ENCODE measurements around the gene KRTAP10-10.
"Not testable (repeated sequence)": the region's sequence is repeated elsewhere in the genome, so short reads cannot be mapped to it uniquely, and the experiment has no call there.

KRTAP10-10 gene

GRCh38 chr21:44650973-44651675 is 14.0 kb downstream of the KRTAP10-10 start:
- no peak for DNase-seq (ENCODE audit: low spot score)

GRCh38 chr21:44653123-44653522 is 16.0 kb downstream of the KRTAP10-10 start:
- DNase-seq (ENCODE audit: low spot score), result no peak

DNA sequence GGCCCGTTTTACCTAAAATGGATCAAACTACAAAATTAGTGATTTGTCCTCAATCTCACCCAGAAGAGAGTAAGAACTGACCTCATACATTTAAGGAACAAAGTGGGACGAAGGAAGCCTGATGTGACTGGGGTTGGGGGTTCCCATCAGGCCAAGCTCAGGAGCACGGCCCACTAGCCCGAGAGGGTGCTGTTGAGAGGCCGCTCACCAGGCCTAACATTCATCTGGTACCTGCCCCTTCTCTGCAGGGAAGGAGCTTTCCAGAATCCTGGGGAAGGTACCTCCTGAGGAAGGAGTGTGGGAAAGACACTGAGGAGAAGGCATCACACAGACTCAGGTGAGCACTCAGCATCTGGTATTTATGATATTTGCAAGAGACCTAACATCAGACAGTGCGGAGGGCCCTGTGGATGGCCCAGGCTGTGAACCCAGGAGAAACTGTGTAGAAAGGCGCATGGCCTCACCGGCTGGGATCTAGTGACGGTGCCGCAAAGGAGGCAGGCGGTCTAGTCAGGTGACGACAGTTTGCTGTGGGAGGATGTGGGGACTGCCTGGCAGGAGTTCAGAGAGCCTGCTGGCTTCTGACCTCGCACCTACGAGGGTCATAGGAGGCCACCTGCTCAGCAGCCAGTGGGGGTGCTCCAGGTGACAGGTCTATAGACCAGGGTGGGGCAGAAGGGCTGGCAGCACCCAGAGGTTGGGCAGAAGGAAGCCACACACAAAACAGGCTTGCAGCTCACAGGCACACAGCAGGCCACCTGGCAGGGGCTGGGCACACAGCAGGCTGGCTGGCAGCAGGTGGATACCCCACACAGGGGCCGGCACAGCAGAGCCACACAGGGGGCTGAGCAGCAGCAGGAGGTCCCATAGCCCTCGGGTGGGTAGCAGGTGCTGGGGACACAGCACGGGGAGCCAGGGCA is 16.8 kb downstream of the KRTAP10-10 start:
- no peak for DNase-seq (ENCODE audit: low spot score)

DNA sequence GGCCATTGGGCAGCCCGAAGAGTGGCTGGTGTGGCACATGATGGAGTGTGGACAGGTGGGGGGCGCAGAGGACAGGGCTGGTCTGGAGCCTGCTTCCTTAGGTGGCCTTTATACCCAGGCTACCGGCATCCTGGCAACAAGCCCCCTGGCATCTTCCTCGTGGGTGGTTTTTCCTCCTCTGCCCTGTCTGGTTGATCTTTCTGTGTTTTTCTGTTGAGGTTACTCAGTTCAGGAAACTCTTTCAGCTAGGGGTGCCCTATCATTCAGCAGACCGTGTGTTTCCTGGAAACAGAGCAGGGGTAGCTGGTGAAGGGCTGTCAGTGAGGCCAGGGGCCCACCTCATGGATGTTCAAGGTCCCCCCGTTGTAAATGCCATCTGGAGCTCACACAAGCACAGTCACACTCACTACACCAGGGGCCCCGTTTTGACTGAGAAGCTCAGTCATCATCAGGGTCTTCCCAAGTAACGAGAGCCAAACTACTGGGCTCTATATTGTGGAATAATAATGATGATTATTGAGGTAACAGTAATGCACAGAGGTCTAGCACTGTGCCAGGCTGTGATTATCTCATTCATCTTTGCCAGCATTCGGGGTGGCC is 17.5 kb downstream of the KRTAP10-10 start, which contains the start of gene KRTAP12-4:
Gene KRTAP12-4, minus strand, starts transcription at position 84 of the 600 bp plus-strand sequence. Its CDS starts 45 bp downstream, at position 39.
- DNase-seq (ENCODE audit: low spot score), result no peak

DNA sequence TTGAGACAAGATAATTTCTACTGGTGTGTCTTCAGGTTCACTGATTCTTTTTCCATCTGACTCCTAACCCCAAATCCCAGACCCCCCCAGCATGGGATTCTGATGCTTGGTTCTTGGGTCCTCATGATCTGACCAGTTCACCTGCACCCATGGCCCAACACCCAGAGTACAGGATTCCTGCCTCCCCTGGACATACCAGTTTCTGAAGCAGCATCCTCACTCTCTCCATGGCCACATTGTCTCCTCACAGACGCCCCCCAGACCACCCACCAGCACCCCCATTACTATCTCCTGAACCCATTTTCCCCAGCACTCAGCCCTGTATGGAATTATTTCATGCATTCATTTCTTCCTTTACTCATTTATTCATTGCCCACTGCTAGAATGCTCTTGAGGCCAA is 19.7 kb downstream of the KRTAP10-10 start:
- DNase-seq (ENCODE audit: low spot score), result no peak

DNA sequence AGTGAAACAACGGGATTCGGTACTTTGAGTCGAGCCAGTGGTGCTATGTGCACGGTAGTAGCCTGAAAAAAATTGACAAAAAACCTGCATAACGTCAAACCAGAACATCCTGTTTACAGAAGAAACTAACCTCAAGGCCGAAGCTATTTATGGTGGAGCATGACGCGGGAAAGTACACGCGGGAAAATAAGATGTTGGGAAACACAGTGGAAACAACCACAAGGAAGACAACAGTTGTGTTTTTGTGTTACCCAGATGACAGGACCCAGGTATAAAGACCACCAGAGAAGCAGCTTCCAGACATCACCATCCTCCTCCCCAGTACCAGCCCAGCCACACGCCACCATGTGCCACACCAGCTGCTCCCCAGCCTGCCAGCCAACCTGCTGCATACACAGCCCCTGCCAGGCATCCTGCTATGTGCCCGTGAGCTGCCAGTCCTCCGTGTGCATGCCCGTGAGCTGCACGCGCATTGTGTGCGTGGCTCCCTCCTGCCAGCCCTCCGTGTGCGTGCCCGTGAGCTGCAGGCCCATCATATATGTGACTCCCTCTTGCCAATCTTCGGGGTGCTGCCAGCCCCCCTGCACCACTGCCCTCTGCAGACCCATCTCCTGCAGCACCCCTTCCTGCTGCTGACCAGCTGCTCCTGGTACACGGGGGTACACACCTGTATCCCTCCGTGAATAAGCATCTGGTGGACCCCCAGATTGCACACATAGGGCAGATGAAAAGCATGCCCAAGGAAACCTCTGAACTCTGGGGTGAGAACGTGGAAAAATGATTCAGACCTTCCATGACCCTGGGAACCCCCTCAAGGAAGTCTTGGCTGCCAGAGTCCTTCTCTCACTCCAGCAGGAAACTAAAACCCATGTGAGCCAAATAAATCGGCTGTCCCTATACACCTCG is 20.7 kb downstream of the KRTAP10-10 start, which contains the start of gene KRTAP12-3:
Gene KRTAP12-3, plus strand, starts transcription at position 298 of the 906 bp plus-strand sequence. Its CDS starts 48 bp downstream, at position 346.
- DNase-seq (ENCODE audit: low spot score), result no peak

- no peak for DNase-seq (ENCODE audit: low spot score)
Observed at GRCh38 chr21:44658541-44658910, 21.4 kb downstream of the KRTAP10-10 start.

GRCh38 chr21:44658913-44659595 is 21.9 kb downstream of the KRTAP10-10 start:
- no peak for DNase-seq (ENCODE audit: low spot score)

GRCh38 chr21:44661567-44661966 is 24.4 kb downstream of the KRTAP10-10 start:
- not testable (repeated sequence) for DNase-seq (ENCODE audit: low spot score)

- DNase-seq (ENCODE audit: low spot score), result no peak
Observed at GRCh38 chr21:44664691-44665090, 27.5 kb downstream of the KRTAP10-10 start.

DNA sequence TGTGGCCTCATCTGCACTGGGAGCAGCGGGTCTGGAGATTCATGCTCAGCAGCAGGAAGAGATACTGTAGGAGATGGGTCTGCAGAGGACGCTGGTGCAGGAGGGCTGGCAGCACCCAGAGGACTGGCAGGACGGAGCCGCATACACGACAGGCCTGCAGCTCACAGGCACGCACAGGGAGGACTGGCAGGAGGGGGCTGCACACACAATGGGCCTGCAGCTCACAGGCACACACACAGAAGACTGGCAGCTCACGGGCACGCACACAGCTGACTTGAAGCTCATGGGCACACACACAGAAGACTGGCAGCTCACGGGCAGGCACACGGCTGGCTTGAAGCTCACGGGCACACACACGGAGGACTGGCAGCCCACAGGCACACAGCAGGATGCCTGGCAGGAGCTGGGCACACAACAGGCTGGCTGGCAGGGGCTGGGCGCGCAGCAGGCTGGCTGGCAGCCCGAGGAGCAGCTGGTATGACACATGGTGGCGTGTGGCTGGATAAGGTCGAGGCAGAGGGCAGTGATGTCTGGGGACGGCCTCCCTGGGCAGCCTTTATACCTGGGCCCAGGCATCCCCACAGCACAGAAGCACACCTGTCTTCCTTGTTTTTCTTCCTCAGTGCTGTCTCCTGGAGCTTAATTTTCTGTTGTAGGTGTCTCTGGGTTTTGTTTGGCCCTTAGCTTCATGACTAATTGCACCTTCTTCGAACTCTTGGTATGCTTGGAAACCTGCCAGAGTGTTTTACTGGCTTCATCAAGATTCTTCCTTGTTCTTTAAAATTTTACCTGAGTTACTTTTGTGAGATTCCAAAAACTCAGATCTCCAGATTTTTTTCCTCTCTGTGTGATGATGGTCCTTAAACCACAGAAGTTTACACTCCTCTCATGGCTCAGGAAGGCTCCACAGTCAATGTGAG is 29.5 kb downstream of the KRTAP10-10 start, which contains the start of gene KRTAP12-2:
Gene KRTAP12-2, minus strand, starts transcription at position 527 of the 920 bp plus-strand sequence. Its CDS starts 41 bp downstream, at position 486.
- DNase-seq (ENCODE audit: low spot score), result no peak

GRCh38 chr21:44667612-44668011 is 30.5 kb downstream of the KRTAP10-10 start:
- no peak for DNase-seq (ENCODE audit: low spot score)

- DNase-seq (ENCODE audit: low spot score), result no peak
Observed at GRCh38 chr21:44670642-44671432, 33.7 kb downstream of the KRTAP10-10 start.

DNA sequence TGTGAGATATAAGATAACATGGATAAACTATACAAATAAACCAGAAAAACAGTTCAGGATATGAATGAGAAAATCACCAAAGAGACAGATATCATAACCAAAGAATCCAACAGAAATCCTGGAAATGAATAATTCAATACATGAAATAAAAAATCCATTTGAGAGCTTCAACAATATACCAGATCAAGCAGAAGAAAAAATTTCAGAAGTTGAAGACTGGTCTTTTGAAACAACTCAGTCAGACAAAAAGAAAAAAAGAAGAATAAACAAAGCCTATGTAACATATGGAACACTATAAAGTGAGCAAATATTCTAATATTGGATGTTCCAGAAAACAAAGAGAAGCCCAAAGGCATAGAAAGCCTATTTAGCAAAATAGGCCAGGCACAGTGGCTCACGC is 34.8 kb downstream of the KRTAP10-10 start:
- no peak for DNase-seq (ENCODE audit: low spot score)

DNA sequence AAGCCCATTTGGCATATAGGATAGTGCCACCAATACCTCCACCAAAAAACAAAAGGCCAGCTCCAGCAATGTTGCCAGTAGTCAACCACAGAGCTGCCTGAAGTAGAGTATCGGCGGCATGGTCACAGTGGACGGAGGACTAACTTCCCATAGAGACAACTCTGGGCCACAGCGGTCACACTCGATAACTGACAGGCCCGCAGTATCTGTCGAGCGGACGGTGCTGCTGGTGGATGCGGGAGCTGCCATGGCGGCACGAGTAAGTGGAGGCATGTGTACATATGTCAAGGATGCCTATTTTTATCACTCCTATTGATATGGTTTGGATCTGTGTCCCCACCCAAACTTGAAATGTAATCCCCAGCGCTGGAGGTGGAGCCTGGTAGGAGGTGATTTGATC is 40.7 kb downstream of the KRTAP10-10 start:
- no peak for DNase-seq (ENCODE audit: low spot score)

GRCh38 chr21:44681152-44681551 is 44.0 kb downstream of the KRTAP10-10 start:
- DNase-seq (ENCODE audit: low spot score), result no peak

- DNase-seq (ENCODE audit: low spot score), result no peak
Observed at GRCh38 chr21:44681861-44682579, 44.9 kb downstream of the KRTAP10-10 start, which contains the start of gene KRTAP12-1. Gene KRTAP12-1 (minus strand): TSS chr21:44682163. CDS start chr21:44682123, 40 bp downstream.

- no peak for DNase-seq (ENCODE audit: low spot score)
Observed at GRCh38 chr21:44682580-44683151, 45.5 kb downstream of the KRTAP10-10 start.

Data from COLO829 (cell line).